Ovary (tissue), 10 donors: ENCODE results near the gene WBP4. TPM values are rescaled to one million over a fixed set of nuclear protein-coding genes. Genes with fewer than 3 reads are reported as not detected.

Experiments
- DNase-seq, 5 donors: peaks; one replicate each; pipeline ENCODE4 v3.0.0-alpha.2; 2019 to 2020
- H3K27ac ChIP-seq, 2 donors: fragments of 200-600 bp; one replicate each; pipeline versions ENCODE4 v1.5.1 to v1.8.0; 2019 to 2022
- H3K27me3 ChIP-seq: fragments of 200-600 bp; one replicate; pipeline ENCODE4 v1.8.0; 2022
- H3K36me3 ChIP-seq: fragments of 200-600 bp; sonication (generic); one replicate; pipeline ENCODE4 v1.5.1; 2019
- H3K4me1 ChIP-seq: one replicate; pipeline ENCODE4 v1.8.1; 2013; ENCODE audit warnings: mild to moderate bottlenecking, moderate library complexity; ENCODE audit not compliant: insufficient read depth
- H3K4me3 ChIP-seq: fragments of 200-600 bp; sonication (generic); one replicate; pipeline ENCODE4 v1.5.1; 2017
- H3K9me3 ChIP-seq, 2 donors: fragments of 200-600 bp in 1 of 2; sonication (generic) in 1 of 2; one replicate each; pipeline versions ENCODE4 v1.5.1 to v1.8.1; 2013 to 2019; ENCODE audit warnings: mild to moderate bottlenecking in 1 of 2, moderate library complexity in 1 of 2
- CTCF ChIP-seq, 3 donors: fragments of 450-650 bp in 2 of 3; fragments of 200-600 bp in 1 of 3; IDR thresholded peaks; one replicate each; pipeline versions ENCODE4 v1.5.1 to v1.8.0; 2016 to 2022; ENCODE audit warnings: antibody characterized with exemption in 3 of 3, mild to moderate bottlenecking in 1 of 3
- EP300 ChIP-seq: sonication (generic); formaldehyde crosslinking; IDR thresholded peaks from one replicate; pipeline ENCODE4 v1.6.1; 2017; ENCODE audit warnings: antibody characterized with exemption
- POLR2A ChIP-seq: fragments of 450-650 bp; IDR thresholded peaks from one replicate; pipeline ENCODE4 v1.6.1; 2017; ENCODE audit warnings: antibody characterized with exemption, mild to moderate bottlenecking, moderate library complexity
- WGBS, 3 donors: extraction: QIAGEN DNeasy Blood & Tissue Kit in 1 of 3; methylation state at CpG; one replicate each; pipeline versions ENCODE4 v1.1.5 to v1.1.7; 2013 to 2017; 5-methylcytosine and 5-hydroxymethylcytosine counted together
- intact Hi-C, 4 donors: fragments of 100-400 bp; cut with DNase I; formaldehyde crosslinking; loops; one replicate each; pipeline versions ENCODE4 v1.11.0 to v1.15.1; 2022 to 2023
- long read RNA-seq, 3 donors: library from polyadenylated mRNA in 2 of 3; unstranded in 2 of 3; transcript quantifications; one replicate each; pipeline ENCODE4 v2.0.0 and lab custom pipeline, GENCODE V29; 2021 to 2026
- polyA plus RNA-seq, 2 donors: library from polyadenylated mRNA; stranded (reverse); fragments of 200-250 nt in 1 of 2; fragments of 350-450 nt in 1 of 2; fragmentation: Illumina TruSeq in 1 of 2; extraction: RNeasy Lipid Tissue Mini Kit (QIAGEN cat#74804) in 1 of 2; gene quantifications; one replicate each; pipeline ENCODE4 v1.2.3, GENCODE V29; 2013 to 2014
- total RNA-seq, 7 donors: library from RNA; depleted of rRNA in 2 of 7; stranded (reverse); fragments of >200 nt in 2 of 7; fragmentation: NEBNext Ultra II Directional in 3 of 7; extraction: Animal tissue kit (Norgen Biotek cat#: 25700) in 3 of 7; gene quantifications; one replicate each; pipeline versions ENCODE4 v1.1.0 to v1.2.4, GENCODE V29; 2016 to 2023
- donor health status: DM: no; HTN: no; CAD: no; lungs with moderate emphysema.
- donor health status: DM: no; HTN: no; CAD: no.
- donor health status: Bipolar disorder and iron deficiency.
- donor health status: DM: yes; HTN: yes; CAD: no.
- donor health status: DM: no; HTN: no; CAD: no.
- donor health status: DM: yes; HTN: yes; CAD: no.

WBP4 gene
- 10 to 100 TPM in 3 of 7 donors, 1 to 10 TPM in 4; 7.5 to 10.8 (median 9.8) TPM for total RNA-seq
- polyA plus RNA-seq = 10 to 100 TPM; 11.4 to 13.2 TPM
- long read RNA-seq, donor 1, transcript WBP4-201 (10 exons, 2,623 nt) = major isoform, 5 of 20 reads
- long read RNA-seq, donor 1, partial matches to known transcripts = 13 of 20 reads
- long read RNA-seq, donor 1, other reads (novel, unspliced or antisense) = 2 of 20 reads
- long read RNA-seq, donor 2, transcript WBP4-201 (10 exons, 2,623 nt) = major isoform, 6 of 28 reads
- long read RNA-seq, donor 2, partial matches to known transcripts = 22 of 28 reads
- long read RNA-seq, donor 2, other reads (novel, unspliced or antisense) = 0 of 28 reads
- long read RNA-seq, donor 3, transcript WBP4-201 (10 exons, 2,623 nt) = major isoform, 8 of 13 reads
- long read RNA-seq, donor 3, partial matches to known transcripts = 4 of 13 reads
- long read RNA-seq, donor 3, other reads (novel, unspliced or antisense) = 1 of 13 reads

- peaks cover 7% of the 10 kb centered on the region for H3K4me1 ChIP-seq
- intact Hi-C loops = loop anchor here in 1 of 4 donors (5.0 kb wide), 1 partner anchor 139 kb away; no protein-coding TSS in a partner anchor
- no peaks in the 10 kb centered on the region for H3K27me3 ChIP-seq
- DNase-seq = peak; percentile 95 to 97 (median 96)
- peak within 1 kb of the TSS; percentile 60 for H3K4me3 ChIP-seq
- H3K9me3 ChIP-seq = no peaks in the 10 kb centered on the region
- WGBS, 3 donors = 0 to 1% (median 0%) methylated on average over 67 to 71 of the region's 71 CpGs
- H3K36me3 ChIP-seq = no peaks in the 10 kb centered on the region
- H3K27ac ChIP-seq = peak within 1 kb of the TSS; percentile 97 to 98
- TF ChIP-seq POLR2A (peak; percentile 72), EP300 (no peak)
Measured at GRCh38 chr13:41061075-41061913, at the start of gene WBP4. WBP4 (plus strand) TSS chr13:41061509; CDS start chr13:41061674, 165 bp downstream.

- Histone ChIP-seq H3K27ac (no peak overlapping the region), H3K4me3 (no peak overlapping the region), H3K4me1 (peaks cover 2% of the 10 kb centered on the region), H3K27me3 (no peaks in the 10 kb centered on the region), H3K36me3 (no peaks in the 10 kb centered on the region), H3K9me3 (no peaks in the 10 kb centered on the region)
- WGBS, 3 donors = 74 to 96% (median 89%) methylated on average over 2 of the region's 2 CpGs
- intact Hi-C loops = no loop called here
- no peak for DNase-seq
- TF ChIP-seq POLR2A (no peak), EP300 (no peak), CTCF (IDR thresholded peaks at IDR 0.05) (no peak)
Measured at GRCh38 chr13:41012536-41012935, 48.8 kb upstream of the WBP4 start.

GRCh38 chr13:41013835-41014234 lies 47.5 kb upstream of the WBP4 start:
- Histone ChIP-seq H3K4me1 (no peaks in the 10 kb centered on the region), H3K27me3 (no peaks in the 10 kb centered on the region), H3K27ac (no peak overlapping the region), H3K9me3 (no peaks in the 10 kb centered on the region), H3K36me3 (no peaks in the 10 kb centered on the region), H3K4me3 (no peak overlapping the region)
- 90 to 96% (median 94%) methylated on average over 2 of the region's 2 CpGs for WGBS, 3 donors
- DNase-seq = no peak
- no peak for TF ChIP-seq EP300
- no peak for TF ChIP-seq POLR2A
- TF ChIP-seq CTCF (IDR thresholded peaks at IDR 0.05) = no peak
- intact Hi-C loops = no loop called here

- no peak overlapping the region for H3K27ac ChIP-seq
- peaks cover 1% of the 10 kb centered on the region for H3K4me1 ChIP-seq
- H3K4me3 ChIP-seq = no peak overlapping the region
- H3K9me3 ChIP-seq = no peaks in the 10 kb centered on the region
- no peak for DNase-seq
- TF ChIP-seq EP300 (no peak), CTCF (IDR thresholded peaks at IDR 0.05) (no peak), POLR2A (no peak)
- no peaks in the 10 kb centered on the region for H3K36me3 ChIP-seq
- intact Hi-C loops = no loop called here
- 89 to 93% (median 91%) methylated on average over 6 of the region's 6 CpGs for WGBS, 3 donors
- H3K27me3 ChIP-seq = no peaks in the 10 kb centered on the region
Measured at GRCh38 chr13:41015920-41016319, 45.4 kb upstream of the WBP4 start.
